ENCODE results near the gene CTAG1A.
"Not testable (repeated sequence)": the region's sequence is repeated elsewhere in the genome, so short reads cannot be mapped to it uniquely, and the experiment has no call there.

The CTAG1A gene

DNA sequence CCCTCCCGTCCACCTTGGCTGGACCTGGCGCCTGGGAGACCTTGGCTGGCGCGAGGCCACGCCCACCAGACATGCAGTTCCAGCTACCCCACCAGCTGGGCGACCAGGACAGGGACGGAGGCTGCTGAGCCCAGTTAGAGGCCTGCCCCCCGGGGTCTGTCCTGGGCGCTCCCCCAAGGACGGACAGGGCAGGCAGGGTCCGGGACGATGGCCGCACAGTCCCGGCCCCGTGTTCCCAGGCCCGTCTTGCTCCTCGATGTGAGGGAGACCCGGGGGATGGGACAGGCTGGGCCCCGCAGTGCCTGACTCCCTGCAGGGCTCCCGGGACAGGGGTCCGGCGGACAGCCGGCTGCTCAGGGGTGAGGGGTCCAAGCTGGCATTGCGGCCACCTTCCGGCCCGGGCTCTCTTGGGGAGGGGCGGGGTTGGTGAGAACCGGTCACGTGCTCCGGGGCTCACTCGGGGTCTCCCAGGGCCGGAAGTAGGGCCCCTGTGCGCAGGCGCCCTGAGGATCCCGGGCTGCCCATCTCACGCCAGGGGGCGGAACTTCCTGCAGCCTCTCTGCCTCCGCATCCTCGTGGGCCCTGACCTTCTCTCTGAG, at the start of gene CTAG1A:
TSS of gene CTAG1A (plus strand) at position 549 of the 599 bp plus-strand sequence. CDS start 74 bp downstream, outside the sequence.
- not testable (repeated sequence) for DNase-seq (ENCODE audit: low read depth)

DNA sequence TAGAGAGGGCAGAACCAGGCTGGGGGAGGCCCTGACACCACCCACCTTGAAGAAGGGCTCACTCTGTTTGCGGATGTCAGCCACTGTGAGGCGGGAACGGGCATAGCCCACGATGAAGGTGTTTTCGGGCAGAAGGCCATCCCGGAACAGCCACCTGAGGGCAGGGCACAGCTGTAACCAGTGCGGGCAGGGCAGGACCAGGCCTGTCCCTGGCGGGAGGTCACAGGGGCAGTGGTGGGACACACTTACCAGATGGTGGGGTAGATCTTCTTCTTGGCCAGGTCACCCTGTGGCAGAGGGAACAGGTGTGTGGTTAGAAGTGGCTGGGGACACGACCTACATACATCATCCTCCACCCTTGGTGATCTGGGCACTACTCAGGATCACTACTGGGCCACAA, 49.0 kb upstream of the CTAG1A start:
- DNase-seq (ENCODE audit: low read depth), result no peak

DNA sequence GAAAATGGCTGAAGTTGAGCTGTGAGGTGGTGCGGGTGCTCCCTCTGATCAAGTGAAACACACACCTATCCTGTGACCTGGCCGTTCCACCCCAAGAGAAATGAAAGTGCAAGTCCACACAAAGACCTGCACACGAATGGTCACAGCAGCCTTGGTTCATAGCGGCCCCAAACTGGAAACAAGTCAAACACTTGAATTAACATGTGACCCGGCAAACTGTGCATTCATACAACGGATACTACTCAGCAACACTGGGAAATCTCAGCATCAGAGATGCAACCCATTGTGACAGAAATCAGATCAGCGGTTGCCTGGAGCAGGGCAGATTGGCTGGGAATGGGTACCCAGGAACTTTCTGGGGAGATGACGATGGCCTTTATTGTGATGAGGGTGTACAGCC, 45.9 kb upstream of the CTAG1A start:
- DNase-seq (ENCODE audit: low read depth), result no peak

DNA sequence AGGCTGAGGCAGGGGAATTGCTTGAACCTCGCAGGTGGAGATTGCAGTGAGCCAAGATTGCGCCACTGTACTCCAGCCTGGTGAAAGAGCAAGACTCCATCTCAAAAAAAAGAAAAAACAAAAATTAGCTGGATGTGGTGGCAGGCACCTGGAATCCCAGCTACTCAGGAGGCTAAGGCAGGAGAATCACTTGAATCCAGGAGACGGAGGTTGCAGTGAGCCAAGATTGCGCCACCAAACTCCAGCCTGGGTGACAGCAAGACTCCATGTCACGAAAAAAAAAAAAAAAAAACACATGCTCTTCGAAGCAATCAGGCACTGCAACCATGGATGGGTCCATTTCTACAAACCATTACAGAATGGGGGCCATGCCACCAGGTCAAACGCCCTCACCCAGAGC, 44.6 kb upstream of the CTAG1A start:
- DNase-seq (ENCODE audit: low read depth), result not testable (repeated sequence)

DNA sequence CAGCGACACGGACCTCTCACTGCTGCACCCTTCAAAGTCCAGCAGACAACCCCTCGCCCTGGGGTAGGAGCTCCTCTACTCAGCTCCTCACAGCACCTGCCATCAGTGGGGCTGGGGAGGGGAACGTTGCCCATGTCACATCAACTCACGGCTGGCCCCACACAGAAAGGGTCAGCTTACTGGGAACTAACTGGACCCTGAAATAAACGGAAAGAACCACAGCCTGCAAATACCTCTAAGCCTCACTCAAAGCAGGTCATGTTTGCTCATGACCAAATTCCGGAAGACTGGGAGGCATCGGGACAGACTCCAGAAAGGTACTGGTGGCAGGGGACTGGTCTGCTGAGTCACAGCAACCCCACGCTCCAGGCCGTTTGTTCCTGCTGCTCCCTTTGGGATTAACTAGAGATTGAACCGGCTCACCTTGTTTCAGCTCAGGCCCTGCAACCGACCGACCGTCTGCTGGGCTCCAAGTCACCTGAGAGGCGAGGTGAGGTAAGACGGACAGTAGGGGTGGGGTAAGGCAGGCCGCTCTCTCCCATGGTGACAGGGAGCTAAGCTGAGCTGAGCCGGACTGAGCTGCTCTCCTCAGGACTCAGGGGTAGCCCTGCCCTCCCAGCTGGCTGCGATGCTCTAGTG, 43.9 kb upstream of the CTAG1A start:
- no peak for DNase-seq (ENCODE audit: low read depth)

DNA sequence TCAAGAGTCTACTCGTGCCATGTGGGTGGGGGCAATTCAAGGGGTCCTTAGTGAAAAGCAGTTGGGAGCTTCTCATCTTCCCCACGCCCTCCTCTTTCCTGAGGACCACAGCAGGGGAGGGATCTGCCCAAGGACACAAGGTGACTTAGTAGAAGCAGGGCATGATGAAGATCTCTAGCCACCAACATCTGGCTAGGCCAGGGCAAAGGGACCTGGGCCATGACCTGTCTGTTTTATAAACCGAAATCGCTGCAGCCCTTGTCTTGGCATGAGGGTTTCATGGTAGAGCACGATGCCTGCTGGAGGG, 43.4 kb upstream of the CTAG1A start:
- DNase-seq (ENCODE audit: low read depth), result no peak

DNA sequence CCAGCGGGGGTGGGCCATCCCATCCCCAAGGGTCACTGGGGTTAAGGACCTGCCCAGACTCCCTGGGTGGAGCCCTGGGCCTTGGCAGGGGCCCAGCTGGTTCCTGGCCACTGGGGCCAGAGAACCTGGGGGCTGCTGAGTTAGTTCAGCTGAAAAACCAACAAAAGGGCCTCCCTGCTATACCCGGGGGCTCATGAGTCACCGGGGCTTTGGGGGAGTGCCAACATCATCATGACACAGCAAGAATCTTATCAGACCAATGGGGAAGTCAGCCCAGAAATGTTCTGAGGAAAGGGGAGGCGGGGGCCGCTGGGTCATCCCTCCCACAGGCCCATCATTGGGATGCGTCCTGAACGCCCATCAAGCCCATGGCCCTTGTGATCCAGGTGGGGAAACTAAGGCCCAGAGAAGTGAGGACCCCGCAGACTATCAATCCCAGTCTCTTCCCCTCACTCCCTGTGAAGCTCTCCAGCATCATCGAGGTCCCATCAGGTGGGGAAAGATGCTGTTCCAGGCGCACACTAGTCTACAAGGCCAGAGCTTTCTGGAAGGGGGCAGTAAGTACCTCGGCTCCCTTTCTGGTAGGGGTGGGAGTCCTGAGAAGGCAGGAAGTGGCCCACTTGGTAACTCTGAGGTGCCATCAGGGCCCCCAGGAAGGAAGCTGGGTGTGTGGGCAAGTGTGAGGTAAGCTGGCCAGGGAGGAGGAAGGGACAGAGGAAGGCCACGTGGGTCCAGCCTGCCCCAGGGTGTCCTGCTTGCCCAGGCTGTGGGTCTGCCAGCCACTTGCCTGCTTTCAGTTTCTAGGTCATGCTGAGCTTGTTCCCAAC, 42.8 kb upstream of the CTAG1A start:
- DNase-seq (ENCODE audit: low read depth), result peak; percentile 70

DNA sequence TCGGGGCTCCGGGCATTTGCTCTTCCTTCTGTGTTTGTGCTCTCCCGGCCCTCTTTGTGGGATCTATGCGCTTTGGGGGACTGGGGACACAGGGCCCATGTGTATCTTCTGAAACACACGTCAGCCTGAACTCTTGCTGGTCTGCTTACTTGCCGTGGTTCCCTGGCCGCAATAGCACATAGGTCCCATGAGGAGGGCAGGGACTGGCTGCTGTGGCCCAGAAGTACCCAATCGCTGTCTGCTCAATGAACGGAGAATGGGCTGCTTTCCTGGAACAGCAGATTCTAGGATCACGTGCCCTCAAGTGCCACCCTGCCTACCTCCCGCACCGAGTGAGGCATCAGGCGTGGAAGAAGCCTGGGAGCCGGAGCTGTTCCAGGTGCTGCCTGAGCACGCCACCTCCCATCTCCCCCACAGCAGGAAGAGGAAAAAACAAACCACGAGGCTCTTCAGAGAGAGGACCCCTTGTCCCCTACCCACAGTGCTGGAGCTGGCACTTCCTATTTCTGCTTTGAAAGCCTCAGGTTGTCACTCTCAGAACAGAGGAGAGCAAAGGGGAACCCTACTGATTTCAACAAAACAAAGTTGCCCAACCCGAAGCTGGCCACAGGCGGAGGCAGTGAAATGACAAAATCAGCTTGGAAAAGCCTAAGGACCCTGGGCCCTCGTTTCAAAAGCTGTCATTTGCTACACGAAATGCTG, 42.1 kb upstream of the CTAG1A start:
- DNase-seq (ENCODE audit: low read depth), result no peak

DNA sequence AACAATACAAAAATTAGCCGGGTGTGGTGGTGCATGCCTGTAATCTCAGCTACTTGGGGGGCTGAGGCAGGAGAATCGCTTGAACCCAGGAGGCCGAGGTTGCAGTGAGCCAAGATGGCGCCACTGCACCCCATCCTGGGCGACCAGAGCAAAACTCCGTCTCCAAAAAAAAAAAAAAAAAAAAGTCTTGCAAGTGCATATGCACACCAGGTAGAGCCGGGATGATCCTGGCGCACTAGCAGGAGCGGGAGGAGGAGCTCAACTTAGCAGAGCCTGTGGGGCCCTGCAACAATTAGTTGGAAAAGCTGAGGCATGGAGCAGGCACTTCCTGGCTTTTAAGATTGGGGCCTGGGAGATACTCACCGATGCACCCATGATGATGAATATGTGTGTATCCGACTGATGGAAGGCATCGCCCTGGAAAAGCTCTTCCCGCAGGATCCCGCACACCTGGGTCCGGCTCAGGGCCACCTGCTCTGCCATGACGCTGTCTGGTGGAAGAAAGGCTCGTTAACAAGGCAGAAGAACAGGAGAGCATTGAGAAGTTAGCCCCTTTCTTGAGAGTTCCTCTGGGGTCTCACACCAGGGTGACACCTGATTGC, 39.2 kb upstream of the CTAG1A start:
- DNase-seq (ENCODE audit: low read depth), result no peak

DNA sequence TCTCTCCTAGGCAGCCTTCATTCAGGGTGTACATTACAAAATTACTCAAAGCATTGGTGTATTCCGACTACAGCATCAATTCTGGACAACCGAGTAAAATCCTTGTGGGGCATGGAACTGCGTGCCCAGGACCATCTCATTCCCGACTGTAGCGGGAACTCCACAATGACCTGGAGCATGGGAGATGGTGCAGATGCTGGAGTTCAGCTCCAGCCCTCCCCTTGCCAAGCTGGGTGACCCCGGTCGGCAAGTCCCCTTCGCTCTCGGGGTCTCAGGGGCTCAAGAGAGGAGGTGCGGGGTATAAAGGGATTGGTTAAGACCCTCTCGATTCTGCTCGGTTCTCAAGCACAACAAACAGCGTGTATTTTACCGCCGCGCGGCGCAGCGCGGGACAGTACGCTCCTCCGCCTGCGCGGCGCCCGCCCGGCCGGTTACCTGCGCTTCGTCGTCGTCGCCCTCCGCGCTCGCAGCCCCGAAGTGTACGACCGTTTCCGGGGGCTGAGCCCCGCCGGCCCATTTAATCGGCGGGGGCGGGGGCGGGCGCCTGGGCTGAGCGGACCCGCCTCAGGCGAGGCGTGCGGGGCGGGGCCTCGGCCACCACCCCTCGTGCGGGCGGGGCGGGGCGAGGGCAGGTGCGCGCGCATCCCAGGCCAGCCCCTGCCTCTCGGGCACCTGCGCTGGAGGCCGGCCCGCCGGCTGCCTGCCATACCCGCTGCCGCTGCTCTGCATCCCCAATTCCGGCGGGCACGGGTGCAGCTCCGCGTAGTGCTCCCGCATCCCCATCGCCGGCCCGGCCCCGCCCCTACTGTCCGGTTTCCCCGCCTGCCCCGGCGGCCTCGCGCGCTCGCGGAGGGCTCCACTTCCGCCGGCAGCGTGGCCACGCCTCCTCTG, 38.3 kb upstream of the CTAG1A start, which contains the start of gene G6PD:
TSS of gene G6PD (minus strand) at position 493 of the 891 bp plus-strand sequence. CDS start 691 bp downstream, outside the sequence.
- DNase-seq (ENCODE audit: low read depth), result no peak

DNA sequence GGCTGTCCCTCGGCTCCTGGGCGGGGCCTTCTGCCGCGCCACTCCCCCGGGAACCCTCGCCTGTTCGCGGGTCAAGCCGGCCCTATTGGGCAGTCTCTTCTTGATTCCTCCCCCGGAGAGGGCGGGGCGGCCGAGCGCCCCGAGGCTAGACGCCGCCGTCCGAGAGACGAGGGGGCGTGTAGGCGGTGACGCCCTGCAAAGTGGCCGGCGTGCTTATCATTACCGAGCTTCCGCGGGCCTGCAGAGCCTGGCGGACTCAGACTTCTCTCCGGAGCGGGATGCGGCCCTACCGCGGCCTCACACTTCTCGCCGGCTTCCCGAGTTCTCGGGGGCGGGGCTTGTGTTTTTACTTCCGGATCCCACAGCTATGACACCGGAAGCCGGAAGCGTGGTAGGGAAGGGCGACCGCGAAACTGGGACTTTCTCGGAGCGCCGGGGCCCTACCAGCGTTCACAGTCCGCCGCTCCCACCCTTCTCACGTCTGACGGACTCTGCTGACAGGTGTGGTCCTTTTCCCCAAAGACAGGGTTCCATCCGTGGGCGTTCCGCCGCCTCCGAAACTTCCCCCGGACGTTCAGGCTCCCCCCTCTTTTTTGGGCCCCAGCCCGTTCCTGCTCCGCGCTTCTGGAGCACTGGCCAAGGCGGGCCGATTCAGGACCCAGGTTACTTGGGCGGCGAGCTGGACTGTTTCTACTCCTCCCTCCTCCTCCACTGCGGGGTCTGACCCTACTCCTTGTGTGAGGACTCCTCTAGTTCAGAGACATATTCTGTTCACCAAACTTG, 37.5 kb upstream of the CTAG1A start, which contains the start of gene IKBKG:
TSS of gene IKBKG (plus strand) at position 376 of the 783 bp plus-strand sequence. CDS start 4,383 bp downstream, outside the sequence.
- no peak for DNase-seq (ENCODE audit: low read depth)

DNA sequence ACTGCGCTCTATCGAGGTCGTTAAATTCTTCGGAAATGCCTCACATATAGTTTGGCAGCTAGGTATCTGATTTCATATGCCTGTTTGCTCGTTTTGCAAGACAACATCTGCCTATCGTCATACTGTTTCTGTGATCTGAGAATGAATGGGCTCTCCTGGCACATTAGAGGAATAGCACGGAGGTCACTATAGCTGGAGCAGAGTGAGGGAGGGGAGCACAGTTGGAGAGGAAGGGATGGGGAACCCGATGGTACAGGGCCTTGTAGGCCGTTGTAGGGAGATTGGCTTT, 37.0 kb upstream of the CTAG1A start:
- DNase-seq (ENCODE audit: low read depth), result no peak

DNA sequence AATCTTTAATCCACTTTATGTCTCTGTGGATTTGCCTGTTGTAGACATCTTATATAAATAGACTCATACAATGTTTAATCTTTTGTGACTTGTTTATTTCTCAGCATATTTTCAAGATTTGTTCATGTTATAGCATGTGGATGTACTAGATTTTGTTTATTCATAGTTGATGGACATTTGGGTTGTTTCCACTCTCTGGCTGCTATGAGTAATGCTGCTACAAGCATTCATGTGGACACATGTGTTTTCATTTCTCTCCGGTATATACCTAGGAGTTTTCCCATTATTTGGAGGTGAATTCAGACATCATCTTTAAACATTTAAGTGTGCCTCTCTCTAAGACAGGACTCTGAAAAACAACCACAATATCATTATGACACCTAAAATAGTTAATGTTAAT, 35.2 kb upstream of the CTAG1A start:
- no peak for DNase-seq (ENCODE audit: low read depth)

DNA sequence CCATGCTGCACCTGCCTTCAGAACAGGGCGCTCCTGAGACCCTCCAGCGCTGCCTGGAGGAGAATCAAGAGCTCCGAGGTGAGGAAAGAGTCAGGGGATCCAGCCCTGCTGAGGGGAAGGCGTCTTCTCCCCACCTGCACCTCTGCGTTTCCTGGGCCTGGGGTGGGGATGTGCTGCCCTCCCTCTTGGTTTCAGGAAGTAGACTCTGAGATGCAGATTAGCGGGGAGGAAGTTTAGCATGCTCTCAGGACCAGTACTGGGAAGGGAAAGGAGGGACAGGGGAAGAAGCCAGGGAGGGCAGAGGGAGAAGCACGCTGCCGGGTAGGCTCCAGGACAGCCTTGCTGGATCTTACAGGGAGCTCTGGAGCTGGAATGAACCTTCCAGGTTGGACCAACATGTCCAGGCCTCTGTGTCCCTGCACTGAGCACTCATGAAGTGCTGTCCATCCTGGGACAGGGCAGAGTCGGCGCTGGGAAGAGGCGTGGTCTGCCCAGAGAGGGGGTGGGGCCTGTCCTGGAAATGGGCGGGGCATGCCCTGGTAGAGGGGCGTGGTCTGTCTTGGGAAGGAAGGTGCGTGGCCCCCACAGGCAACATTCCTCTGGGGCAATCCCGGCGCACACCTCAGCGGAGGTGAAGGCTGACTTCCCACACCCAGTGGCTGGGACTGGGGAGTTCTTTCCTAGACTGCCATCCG, 32.7 kb upstream of the CTAG1A start:
- DNase-seq (ENCODE audit: low read depth), result not testable (repeated sequence)

DNA sequence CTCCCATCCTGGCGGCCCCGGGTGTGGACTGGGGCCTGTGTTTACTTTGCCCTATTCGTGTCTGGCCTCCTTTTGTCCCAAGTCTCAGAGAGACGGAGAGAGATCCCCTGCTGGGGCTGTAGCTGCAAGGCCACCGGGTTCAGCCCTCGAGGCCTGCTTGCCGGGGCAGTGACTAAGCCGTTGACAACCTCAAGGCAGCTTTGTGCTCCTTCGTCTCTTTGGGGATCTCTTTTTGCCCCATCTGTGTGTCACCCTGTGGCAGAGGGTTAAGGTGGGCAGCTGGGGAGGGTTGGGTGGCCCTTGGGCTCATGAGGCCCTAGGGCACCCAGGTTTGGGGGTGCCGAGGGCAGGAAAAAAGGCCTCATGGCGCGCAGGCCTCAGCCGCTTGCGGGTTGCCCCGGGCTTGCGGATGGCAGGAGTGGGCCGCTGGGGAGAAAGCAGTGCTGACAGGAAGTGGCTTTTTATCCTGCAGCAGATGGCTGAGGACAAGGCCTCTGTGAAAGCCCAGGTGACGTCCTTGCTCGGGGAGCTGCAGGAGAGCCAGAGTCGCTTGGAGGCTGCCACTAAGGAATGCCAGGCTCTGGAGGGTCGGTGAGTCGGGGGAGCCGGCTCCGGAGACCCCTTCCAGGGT, 26.8 kb upstream of the CTAG1A start:
- DNase-seq (ENCODE audit: low read depth), result not testable (repeated sequence)

DNA sequence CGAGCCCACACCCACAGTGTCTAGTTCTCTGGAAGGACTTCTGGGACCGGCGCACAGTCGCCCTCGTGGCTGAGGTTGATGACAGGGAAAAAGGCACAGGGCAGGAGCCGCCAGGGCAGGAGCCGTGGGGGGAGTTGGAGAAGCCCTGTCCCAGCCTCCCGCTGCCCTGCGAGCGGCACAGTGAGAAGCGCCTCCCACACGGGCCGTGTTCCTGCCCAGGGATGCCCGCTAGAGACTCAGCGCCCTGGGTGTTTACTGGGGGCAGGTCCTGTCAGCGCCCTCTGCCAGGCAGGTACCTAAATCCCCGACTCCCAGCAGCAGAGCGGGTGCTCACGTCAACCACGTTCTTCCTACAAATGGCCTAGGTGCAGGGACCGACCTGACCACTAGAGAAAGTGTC, 26.0 kb upstream of the CTAG1A start:
- not testable (repeated sequence) for DNase-seq (ENCODE audit: low read depth)

DNA sequence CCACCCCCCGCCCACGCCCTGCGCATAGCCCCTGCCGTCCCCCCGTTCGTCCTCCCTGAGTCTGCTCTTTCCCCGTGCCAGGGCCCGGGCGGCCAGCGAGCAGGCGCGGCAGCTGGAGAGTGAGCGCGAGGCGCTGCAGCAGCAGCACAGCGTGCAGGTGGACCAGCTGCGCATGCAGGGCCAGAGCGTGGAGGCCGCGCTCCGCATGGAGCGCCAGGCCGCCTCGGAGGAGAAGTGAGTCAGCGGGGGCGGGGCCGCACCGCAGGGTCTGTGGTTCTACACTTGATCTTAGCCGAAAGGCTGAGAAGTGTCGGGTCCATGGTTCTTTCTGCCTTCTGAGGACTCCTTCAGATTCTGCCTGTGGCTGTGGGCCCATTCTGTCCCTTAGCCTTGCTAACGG, 24.6 kb upstream of the CTAG1A start:
- not testable (repeated sequence) for DNase-seq (ENCODE audit: low read depth)

DNA sequence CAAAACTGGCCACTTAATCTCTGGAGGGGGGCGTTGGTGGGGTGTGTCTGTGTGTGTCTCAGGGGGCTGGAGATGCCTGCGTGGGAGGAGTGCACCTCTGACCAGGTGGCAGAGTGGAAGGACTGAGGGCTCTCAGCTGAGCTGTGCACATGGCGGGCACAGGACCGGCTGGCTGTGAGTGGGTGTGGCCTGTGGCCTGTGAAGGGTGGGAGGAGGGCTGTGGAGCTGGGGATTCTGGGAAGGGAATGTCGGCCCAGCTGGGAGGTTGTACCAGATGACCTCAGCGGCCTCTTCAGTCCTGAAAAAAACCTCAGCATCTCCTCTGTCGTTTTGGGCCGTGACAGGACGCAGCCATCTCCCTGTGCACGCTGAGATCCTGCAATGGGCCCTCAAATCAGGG, 22.6 kb upstream of the CTAG1A start:
- DNase-seq (ENCODE audit: low read depth), result not testable (repeated sequence)

DNA sequence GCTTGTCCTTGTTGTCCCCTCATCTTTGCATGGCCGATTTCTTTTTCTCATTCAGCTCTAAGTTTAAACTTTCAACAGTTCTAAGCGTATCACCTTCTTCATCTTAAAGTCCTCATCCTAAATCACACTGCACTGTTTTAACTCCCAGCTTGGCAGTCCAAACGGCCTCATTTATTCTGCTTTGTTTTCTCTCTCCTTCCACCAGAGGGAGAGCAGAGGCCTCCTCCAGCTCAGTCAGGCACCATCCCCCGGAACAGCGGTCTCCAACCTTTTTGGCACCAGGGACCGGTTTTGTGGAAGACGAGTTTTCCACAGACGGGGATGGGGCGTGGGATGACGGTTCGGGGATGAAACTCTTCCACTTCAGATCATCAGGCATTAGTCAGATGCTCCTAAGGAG, 14.6 kb upstream of the CTAG1A start:
- DNase-seq (ENCODE audit: low read depth), result not testable (repeated sequence)

Data from GM04503 (cell line).